Caki2 (cell line): ENCODE results near the gene FPR1. TPM values are rescaled to one million over a fixed set of nuclear protein-coding genes. Genes with fewer than 3 reads are reported as not detected.

Experiments
- DNase-seq: peaks from one replicate; pipeline ENCODE4 v3.0.0-alpha.2; 2015; ENCODE audit warnings: low read depth
- in situ Hi-C: cut with HindIII; loops from 2 replicates; pipeline ENCODE4 v1.10.0; 2016; ENCODE audit warnings: low sequenced_read_pairs, low pct_unique_long_range_greater_than_20kb, mixed read lengths
- total RNA-seq: library from RNA; depleted of rRNA; stranded (reverse); fragments of >200 nt; shearing (Covaris generic); gene quantifications from 2 replicates; pipeline ENCODE4 v1.2.3, GENCODE V29; 2014; ENCODE audit warnings: low replicate concordance; rRNA removed

FPR1 gene
- total RNA-seq, 1 experiment from 2014 or later = not detected

DNA sequence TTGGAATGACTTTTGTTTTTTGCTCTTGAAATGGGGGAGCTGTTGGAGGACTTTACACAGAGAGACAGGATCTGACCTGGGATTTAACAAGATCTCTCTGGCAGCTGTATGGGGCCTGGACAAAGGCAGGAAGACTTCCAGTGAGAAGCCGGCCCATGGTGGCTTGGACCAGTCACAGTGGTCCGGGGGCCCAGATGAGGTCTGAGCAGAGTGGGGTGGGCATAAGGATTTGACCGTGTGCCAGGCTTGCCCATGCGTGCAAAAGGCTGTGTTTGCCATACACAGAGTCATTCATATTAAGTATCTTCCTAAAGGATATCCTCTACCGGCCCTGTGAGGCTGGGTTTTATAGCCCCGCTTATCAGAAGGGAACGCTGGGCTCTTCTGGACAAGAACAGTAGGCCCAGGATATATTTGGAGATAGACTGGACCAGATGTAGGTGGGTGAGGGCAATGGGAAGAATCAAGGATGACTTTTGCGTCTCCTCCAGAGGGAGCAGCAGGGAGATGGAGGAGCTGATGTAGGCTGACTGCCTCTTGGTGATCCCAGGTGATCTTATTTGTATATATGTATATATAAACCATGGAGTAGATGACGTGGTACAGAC is 54.4 kb downstream of the FPR1 start:
- no peak for DNase-seq
- in situ Hi-C loops = no loop called here

DNA sequence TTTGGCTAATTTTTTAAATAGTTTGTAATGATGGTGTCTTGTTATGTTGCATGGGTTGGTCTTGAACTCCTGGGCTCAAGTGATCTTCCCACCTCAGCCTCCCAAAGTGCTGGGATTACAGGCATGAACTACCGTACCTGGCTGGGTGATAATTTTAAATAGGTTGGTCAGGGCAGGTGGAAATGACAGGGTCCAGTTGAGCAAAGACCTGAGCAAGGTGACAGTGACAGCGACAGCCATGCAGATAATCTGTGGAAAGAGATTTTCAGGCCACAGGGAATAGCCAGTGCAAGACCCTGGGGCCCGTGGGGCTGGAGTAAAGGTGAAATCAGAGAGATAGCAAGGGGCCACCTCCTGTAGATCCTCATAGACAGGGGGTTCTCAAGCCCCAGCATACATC is 55.1 kb downstream of the FPR1 start:
- in situ Hi-C loops = no loop called here
- no peak for DNase-seq

Other genes with a start within 250 kb of the FPR1 start
- not detected in 2 replicates for gene SIGLEC6, start 220.2 kb downstream of the FPR1 start, total RNA-seq
- 2.5 and 10.8 TPM in 2 replicates for gene ZNF175, start 180.6 kb downstream of the FPR1 start, total RNA-seq
- not detected in 2 replicates for gene SIGLEC5, start 121.5 kb downstream of the FPR1 start, total RNA-seq
- gene SIGLEC14, start 105.1 kb downstream of the FPR1 start, total RNA-seq = not detected in 2 replicates
- 2.1 and 4.9 TPM in 2 replicates for gene SPACA6, start 58.5 kb downstream of the FPR1 start, total RNA-seq
- not detected in 2 replicates for gene HAS1, start 27.9 kb downstream of the FPR1 start, total RNA-seq
- gene FPR2, start 9.3 kb upstream of the FPR1 start, total RNA-seq = 1.1 TPM in 1 of 2 replicates, not detected in the other
- not detected in 2 replicates for gene FPR3, start 43.3 kb upstream of the FPR1 start, total RNA-seq
- not detected in 2 replicates for gene ZNF577, start 136.1 kb upstream of the FPR1 start, total RNA-seq
- not detected in 2 replicates for gene ZNF649, start 153.1 kb upstream of the FPR1 start, total RNA-seq
- 0.78 and 4.4 TPM in 2 replicates for gene ZNF613, start 175.6 kb upstream of the FPR1 start, total RNA-seq
- gene ZNF350, start 235.0 kb upstream of the FPR1 start, total RNA-seq = 3.0 and 6.7 TPM in 2 replicates